HG02678 (cell line): ENCODE data around the gene LPP.

Experiments
- ATAC-seq: cut with Tn5 transposase; IDR thresholded peaks from one replicate; pipeline ENCODE4 v1.9.1; 2021; ENCODE audit warnings: mild to moderate bottlenecking, moderate library complexity; ENCODE audit not compliant: unreplicated experiment

LPP gene

DNA sequence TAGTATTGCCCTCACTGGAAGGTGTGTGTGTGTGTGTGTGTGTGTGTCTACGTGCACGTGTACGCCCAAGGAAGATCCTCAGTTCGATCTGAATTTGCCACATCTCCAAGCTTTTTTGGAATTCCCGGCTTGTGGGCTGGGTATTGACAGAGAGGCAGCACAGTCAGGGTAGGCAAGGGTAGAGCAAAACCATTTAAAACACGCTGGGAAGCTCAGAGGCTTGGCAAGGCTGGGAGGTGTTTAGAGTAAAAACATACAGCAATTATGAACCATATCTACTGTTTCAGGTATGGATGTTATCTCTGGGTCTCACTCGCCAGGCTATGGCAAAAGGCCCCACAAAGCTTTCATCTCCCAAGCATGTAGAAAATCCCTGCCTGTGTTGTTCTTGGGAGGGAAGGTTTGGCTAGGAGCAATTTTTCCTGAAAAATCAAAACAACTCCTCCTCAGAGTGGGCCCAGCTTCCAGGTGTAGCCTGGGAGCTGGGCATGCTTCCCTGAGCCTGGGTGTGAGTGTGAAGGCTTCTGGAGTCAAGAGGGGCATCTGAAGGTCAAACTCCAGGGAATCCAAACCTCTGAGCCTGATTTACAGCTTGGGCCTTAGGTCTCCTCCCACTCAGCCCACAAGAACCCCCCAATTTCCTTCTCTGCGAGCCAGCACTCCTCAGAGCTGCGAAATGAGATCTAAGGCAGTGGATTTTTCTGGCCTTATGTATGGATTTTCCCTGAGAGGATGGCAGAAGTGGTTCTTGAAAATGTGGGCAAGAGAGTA lies 773.0 kb downstream of the LPP start:
- ATAC-seq: no peak

- ATAC-seq: no peak
Observed at GRCh38 chr3:188927971-188928370, 774.0 kb downstream of the LPP start.

DNA sequence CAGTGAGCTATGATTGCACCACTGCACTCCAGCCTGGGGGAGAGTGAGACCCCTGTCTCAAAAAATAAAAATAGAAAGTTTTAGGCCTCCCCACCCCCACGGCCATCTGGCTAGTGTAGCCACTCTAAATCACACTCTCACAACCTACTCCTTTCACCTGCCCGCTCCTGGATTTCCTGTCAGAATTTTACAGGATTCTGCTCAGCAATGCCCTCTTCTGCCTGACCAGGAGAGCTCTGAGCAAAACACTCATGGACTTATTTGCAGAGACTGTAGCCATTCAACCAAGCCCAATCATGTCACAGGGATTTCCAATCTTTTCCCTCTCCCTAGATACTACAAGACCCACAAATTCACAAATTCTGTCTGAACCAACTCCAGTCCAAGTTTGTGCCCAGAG lies 775.2 kb downstream of the LPP start:
- ATAC-seq: no peak

- no peak for ATAC-seq
Observed at GRCh38 chr3:188931036-188931435, 777.1 kb downstream of the LPP start.

DNA sequence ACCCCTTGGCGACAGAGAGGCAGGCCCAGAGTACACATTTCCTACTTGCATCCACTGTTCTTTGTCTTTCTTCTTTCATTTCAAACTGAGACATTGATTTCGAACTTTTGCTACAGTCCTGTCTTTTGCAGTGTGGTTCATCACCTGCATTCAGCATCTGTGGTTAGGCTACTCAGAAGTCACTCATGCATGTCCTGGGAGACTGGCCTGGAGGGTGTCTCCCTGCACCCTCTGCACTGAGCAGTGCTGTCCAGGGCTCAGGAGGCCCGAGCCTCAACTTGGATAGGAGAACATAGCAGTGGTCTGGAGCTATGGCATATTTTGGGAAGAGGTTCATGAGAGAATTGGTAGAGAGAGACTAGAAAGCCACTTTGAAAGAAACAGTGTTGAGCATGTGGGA lies 777.6 kb downstream of the LPP start:
- ATAC-seq: no peak

- ATAC-seq: no peak
Observed at GRCh38 chr3:188934989-188935388, 781.0 kb downstream of the LPP start.

- no peak for ATAC-seq
Observed at GRCh38 chr3:188936597-188937107, 782.7 kb downstream of the LPP start.

- no peak for ATAC-seq
Observed at GRCh38 chr3:188937389-188937788, 783.4 kb downstream of the LPP start.

DNA sequence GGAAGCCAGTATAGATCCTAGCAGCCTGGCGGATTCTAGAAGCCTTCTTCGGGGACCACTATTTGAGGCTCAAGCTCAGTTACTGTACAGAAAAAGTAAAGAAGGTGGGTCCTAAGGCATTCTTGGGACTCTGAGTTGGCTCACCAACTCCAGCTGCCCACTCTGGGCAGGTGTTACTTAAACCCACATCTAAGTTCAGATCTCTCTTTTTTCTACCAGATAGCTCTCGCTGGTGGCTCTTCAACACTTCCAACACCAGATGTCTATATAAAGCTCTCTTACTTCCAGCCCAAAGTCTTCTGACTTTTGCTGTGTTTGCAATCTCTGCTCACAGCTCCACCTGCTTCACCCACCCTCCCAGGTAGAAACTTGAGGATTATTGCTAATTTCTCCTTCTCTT lies 785.0 kb downstream of the LPP start:
- ATAC-seq: no peak

- ATAC-seq: no peak
Observed at GRCh38 chr3:188939814-188940572, 786.0 kb downstream of the LPP start.
